ENCODE results near the gene UGT1A4. TPM values are rescaled to one million over a fixed set of nuclear protein-coding genes. Genes with fewer than 3 reads are reported as not detected.

Gene UGT1A4
- total RNA-seq, 1 experiment from 2014 or later, result not detected

- peaks cover 15% of the 10 kb centered on the region for H3K27me3 Mint-ChIP-seq (ENCODE audit: low read depth)
- no peak overlapping the region for H2BK15ac ChIP-seq (ENCODE audit: low read depth, low read length)
- H3K36me3 Mint-ChIP-seq (ENCODE audit: insufficient read depth in 1 of 3, low read depth in 3 of 3), result no peaks in the 10 kb centered on the region
- no peak overlapping the region for H3K4me2 ChIP-seq (ENCODE audit: insufficient read depth, insufficient read length, low read length)
- no peaks in the 10 kb centered on the region for H3K4me1 Mint-ChIP-seq
- WGBS (ENCODE audit: extremely low coverage, insufficient read length, low lambda C conversion rate), result no CpG with 5 or more reads among the region's 8 CpGs
- no peak overlapping the region for H2AK5ac ChIP-seq (ENCODE audit: insufficient read length, low read length)
- H3K23ac ChIP-seq (ENCODE audit: insufficient read length, low read depth, low read length), result no peak overlapping the region
- no peaks in the 10 kb centered on the region for H3K27me3 ChIP-seq (ENCODE audit: insufficient read depth, low read length)
- no peak for TF ChIP-seq CTCF (conservative IDR thresholded peaks at IDR 0.05)
- H3K27ac ChIP-seq (ENCODE audit: insufficient read length, low read depth, low read length), result no peak overlapping the region
- no peak overlapping the region for H2BK20ac ChIP-seq (ENCODE audit: low read depth, low read length, poor library complexity, severe bottlenecking)
- no peak overlapping the region for H3K4me3 Mint-ChIP-seq
- H3K4me1 ChIP-seq (ENCODE audit: insufficient read depth, low read length), result no peaks in the 10 kb centered on the region
- H2BK12ac ChIP-seq (ENCODE audit: insufficient read length, low read depth, low read length), result no peak overlapping the region
- H3K23me2 ChIP-seq (ENCODE audit: insufficient read length, low read depth, low read length, poor library complexity, severe bottlenecking), result no peaks in the 10 kb centered on the region
- no peaks in the 10 kb centered on the region for H3K9me3 ChIP-seq (ENCODE audit: control insufficient read depth, low read depth, low read length)
- no peak overlapping the region for H3K18ac ChIP-seq (ENCODE audit: insufficient read length, low read depth, low read length)
- H4K5ac ChIP-seq (ENCODE audit: insufficient read length, low read depth, low read length), result no peak overlapping the region
- H2AFZ ChIP-seq (ENCODE audit: low read length), result no peak overlapping the region
- no peaks in the 10 kb centered on the region for H3K79me1 ChIP-seq (ENCODE audit: insufficient read depth, low read depth, low read length, poor library complexity, severe bottlenecking)
- no peak overlapping the region for H3K14ac ChIP-seq (ENCODE audit: insufficient read depth, low read length)
- H4K20me1 ChIP-seq (ENCODE audit: control insufficient read depth, insufficient read depth, insufficient read length), result no peaks in the 10 kb centered on the region
- H4K91ac ChIP-seq (ENCODE audit: insufficient read length, low read depth, low read length), result no peak overlapping the region
- H2BK5ac ChIP-seq (ENCODE audit: insufficient read length, low read length), result no peak overlapping the region
- H3K4ac ChIP-seq (ENCODE audit: low read depth, low read length), result no peak overlapping the region
- no peak overlapping the region for H3K56ac ChIP-seq (ENCODE audit: insufficient read length, low read depth, low read length)
- no peaks in the 10 kb centered on the region for H3K79me2 ChIP-seq (ENCODE audit: insufficient read depth, low read length)
- no peak overlapping the region for H3K27ac Mint-ChIP-seq
- H3K9me3 Mint-ChIP-seq, result peaks cover 0 to 2% of the 10 kb centered on the region in 2 experiments; a peak in 1 of 5 replicates
- no peak overlapping the region for H3T11ph ChIP-seq (ENCODE audit: low read length)
- no peak overlapping the region for H4K8ac ChIP-seq (replicated peaks; ENCODE audit: insufficient read length, low read depth, low read length)
- DNase-seq, result no peak
- no peak overlapping the region for H3K9ac ChIP-seq (ENCODE audit: extremely low read depth, insufficient read length, low read length)
- no peak overlapping the region for H2BK120ac ChIP-seq (ENCODE audit: low read depth, low read length, poor library complexity, severe bottlenecking)
These were observed 93.2 kb downstream of the UGT1A4 start for GRCh38 chr2:233811732-233812131.
